ENCODE results near the gene MBD4. TPM values are rescaled to one million over a fixed set of nuclear protein-coding genes. Genes with fewer than 3 reads are reported as not detected.
A peak's percentile ranks its signal among the peaks of the same experiment; 100 is the strongest.

Gene MBD4
- total RNA-seq, 1 donor from 2014 or later, result 28.6 TPM

DNA sequence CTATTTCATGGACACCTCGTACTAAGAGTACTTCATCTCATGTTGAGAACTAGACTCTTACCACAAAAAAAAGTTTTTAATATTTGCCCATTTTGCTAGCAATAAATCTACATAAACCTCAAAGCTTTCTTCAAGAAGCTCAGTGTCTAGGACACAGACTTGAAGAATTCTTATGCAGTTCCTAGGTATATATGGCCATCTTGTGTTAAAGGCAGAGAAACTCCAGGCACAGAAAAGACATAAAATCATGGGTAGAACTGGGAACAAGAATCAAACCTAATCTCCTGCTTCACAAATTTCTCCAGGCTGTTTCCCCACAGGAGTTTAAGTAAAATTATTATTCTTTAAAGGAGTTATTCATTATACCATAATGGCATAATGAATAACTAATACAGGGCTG lies 4.4 kb downstream of the MBD4 start:
- Mint-ChIP-seq H3K27me3 (no peaks in the 10 kb centered on the region), H3K27ac (no peak overlapping the region), H3K9me3 (no peaks in the 10 kb centered on the region), H3K36me3 (peaks cover 14% of the 10 kb centered on the region), H3K4me3 (peak overlapping the region; percentile 33), H3K4me1 (ENCODE audit: unreplicated experiment) (peaks cover 34% of the 10 kb centered on the region)
- TF ChIP-seq, protein P1, sequence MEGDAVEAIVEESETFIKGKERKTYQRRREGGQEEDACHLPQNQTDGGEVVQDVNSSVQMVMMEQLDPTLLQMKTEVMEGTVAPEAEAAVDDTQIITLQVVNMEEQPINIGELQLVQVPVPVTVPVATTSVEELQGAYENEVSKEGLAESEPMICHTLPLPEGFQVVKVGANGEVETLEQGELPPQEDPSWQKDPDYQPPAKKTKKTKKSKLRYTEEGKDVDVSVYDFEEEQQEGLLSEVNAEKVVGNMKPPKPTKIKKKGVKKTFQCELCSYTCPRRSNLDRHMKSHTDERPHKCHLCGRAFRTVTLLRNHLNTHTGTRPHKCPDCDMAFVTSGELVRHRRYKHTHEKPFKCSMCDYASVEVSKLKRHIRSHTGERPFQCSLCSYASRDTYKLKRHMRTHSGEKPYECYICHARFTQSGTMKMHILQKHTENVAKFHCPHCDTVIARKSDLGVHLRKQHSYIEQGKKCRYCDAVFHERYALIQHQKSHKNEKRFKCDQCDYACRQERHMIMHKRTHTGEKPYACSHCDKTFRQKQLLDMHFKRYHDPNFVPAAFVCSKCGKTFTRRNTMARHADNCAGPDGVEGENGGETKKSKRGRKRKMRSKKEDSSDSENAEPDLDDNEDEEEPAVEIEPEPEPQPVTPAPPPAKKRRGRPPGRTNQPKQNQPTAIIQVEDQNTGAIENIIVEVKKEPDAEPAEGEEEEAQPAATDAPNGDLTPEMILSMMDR (conservative IDR thresholded peaks at IDR 0.05), result no peak
- no peak for DNase-seq (ENCODE audit: extremely low spot score, unreplicated experiment)

DNA sequence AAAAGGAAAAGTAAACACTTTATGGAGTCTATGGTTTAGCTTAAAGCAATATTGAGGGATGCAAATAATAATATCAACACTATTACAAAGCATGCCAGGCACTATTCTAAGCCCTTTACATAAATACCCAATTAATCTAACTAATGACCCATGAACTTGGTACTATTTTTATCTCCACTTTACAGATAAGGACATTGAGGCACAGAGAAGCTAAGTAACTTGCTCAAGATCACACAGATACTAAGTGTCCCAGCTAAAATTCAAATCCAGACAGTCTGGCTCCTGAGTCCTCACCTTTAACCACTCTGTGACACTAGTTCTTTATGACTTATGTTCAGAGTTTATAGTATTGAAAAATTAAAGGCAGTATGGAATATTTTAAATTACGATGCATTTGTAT lies 5.6 kb downstream of the MBD4 start:
- Mint-ChIP-seq H3K36me3 (peaks cover 15% of the 10 kb centered on the region), H3K27ac (no peak overlapping the region), H3K9me3 (no peaks in the 10 kb centered on the region), H3K4me3 (no peak overlapping the region), H3K4me1 (ENCODE audit: unreplicated experiment) (peaks cover 31% of the 10 kb centered on the region), H3K27me3 (no peaks in the 10 kb centered on the region)
- DNase-seq (ENCODE audit: extremely low spot score, unreplicated experiment), result no peak
- TF ChIP-seq, protein P1 (conservative IDR thresholded peaks at IDR 0.05), result no peak

DNA sequence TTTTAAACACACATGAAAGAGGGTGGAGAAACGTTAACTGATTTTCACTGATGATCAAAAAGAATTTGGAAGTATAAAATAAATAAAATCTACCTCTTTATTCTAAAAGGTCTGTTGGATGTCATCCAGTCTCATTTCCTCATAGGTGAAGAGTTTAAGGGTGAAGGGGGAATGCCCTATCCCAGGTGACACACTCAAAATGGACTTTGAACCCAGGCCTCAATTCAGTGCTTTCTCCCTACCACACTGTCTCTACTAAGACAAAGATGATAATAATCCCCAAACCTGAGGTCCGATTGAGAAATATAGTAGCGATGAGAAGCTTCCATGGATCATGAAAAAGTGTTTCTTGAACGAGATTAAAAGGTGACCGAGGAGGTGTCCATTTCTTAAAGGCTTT lies 6.2 kb downstream of the MBD4 start:
- Mint-ChIP-seq H3K4me1 (ENCODE audit: unreplicated experiment) (peaks cover 36% of the 10 kb centered on the region), H3K36me3 (peaks cover 19% of the 10 kb centered on the region), H3K27me3 (no peaks in the 10 kb centered on the region), H3K9me3 (no peaks in the 10 kb centered on the region), H3K4me3 (no peak overlapping the region), H3K27ac (no peak overlapping the region)
- TF ChIP-seq, protein P1 (conservative IDR thresholded peaks at IDR 0.05), result no peak
- DNase-seq (ENCODE audit: extremely low spot score, unreplicated experiment), result no peak

DNA sequence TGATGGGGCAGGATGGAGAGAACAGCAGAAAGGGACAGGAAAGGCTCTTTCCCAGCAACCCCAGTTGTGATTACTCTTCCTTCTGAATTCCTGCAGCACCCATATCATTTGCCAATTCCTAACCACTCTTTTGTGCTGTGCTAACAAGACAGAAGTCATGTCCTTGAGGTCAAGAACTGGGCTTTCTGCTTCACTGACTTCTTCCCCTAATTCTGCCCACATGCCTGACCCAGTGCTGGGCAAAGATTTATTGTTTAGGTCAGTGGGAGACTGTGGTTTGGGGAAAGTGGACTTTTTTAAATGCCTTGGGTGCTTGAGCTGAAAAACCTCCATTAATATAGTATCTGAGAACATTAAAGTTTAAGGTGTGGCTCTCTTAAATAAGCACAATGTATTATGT lies 7.1 kb downstream of the MBD4 start:
- DNase-seq (ENCODE audit: extremely low spot score, unreplicated experiment), result no peak
- H3K9me3 Mint-ChIP-seq, result no peaks in the 10 kb centered on the region
- peaks cover 19% of the 10 kb centered on the region for H3K36me3 Mint-ChIP-seq

DNA sequence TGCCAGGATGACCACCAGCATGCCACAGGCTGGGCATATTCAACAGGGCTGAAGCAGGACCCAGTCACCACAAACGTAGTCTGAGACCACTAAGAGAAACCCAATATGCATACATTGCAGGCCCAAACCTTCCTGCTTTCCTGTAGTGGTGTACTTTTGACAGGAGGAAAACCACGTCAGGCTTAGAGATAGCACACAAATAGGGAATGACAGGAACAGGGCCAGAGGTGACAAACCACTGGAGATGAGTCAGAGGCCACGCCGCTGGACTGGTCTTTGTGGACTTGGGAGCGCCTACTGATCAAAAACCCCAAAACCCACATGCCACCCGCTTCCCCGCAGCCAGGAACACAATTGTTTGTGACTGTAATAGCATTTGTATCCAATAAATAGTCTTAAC lies 7.7 kb downstream of the MBD4 start:
- Mint-ChIP-seq H3K4me3 (no peak overlapping the region), H3K36me3 (peaks cover 19% of the 10 kb centered on the region), H3K27me3 (peaks cover 6% of the 10 kb centered on the region), H3K9me3 (no peaks in the 10 kb centered on the region), H3K27ac (peak overlapping the region; percentile 43), H3K4me1 (ENCODE audit: unreplicated experiment) (peaks cover 41% of the 10 kb centered on the region)
- TF ChIP-seq, protein P1 (conservative IDR thresholded peaks at IDR 0.05), result no peak
- DNase-seq (ENCODE audit: extremely low spot score, unreplicated experiment), result no peak

More for the DNA sequence above, 7.1 kb downstream of the MBD4 start:
- Mint-ChIP-seq H3K4me1 (ENCODE audit: unreplicated experiment) (peaks cover 40% of the 10 kb centered on the region), H3K4me3 (no peak overlapping the region), H3K27ac (no peak overlapping the region), H3K27me3 (peaks cover 4% of the 10 kb centered on the region)
- TF ChIP-seq, protein P1 (conservative IDR thresholded peaks at IDR 0.05), result no peak

DNA sequence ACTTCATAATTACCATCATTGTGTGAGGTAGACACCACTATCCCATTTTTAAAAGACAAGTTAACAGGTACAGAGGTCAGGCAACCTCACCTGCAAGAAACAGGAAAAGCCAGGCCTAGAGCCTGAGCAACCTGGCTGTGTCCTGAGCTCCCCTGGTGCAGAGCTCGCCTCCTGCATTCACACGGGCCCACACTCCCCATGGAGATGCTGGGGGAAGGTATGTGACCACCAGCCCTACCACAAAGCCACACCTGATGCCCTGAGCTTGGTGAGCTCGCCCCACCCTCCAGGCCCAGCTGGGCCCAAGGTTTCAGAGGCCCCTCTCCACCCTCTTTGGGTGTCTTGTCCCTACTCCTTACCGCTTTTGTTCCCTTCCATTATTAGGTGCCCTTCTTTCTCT lies 10.1 kb downstream of the MBD4 start:
- Mint-ChIP-seq H3K4me3 (peak overlapping the region; percentile 93), H3K4me1 (ENCODE audit: unreplicated experiment) (peaks cover 25% of the 10 kb centered on the region), H3K36me3 (peaks cover 13% of the 10 kb centered on the region), H3K27me3 (peaks cover 12% of the 10 kb centered on the region), H3K9me3 (no peaks in the 10 kb centered on the region), H3K27ac (peak overlapping the region; percentile 88)
- TF ChIP-seq, protein P1 (conservative IDR thresholded peaks at IDR 0.05), result no peak
- DNase-seq (ENCODE audit: extremely low spot score, unreplicated experiment), result no peak

Measured in type B pancreatic cell (in vitro differentiated cells).